ENCODE results near the gene TAGLN3. TPM values are rescaled to one million over a fixed set of nuclear protein-coding genes. Genes with fewer than 3 reads are reported as not detected.
A peak's percentile ranks its signal among the peaks of the same experiment; 100 is the strongest.

Gene TAGLN3
- total RNA-seq, 8 experiments from 2014 or later, result 0.67 to 422 (median 194) TPM; not detected in 2

- in situ Hi-C loops (cut with MboI; ENCODE audit: low pct_unique_long_range_greater_than_20kb in 2 of 9, low sequenced_read_pairs in 9 of 9, unreplicated experiment in 9 of 9), result no loop called here
- WGBS, 10 experiments, result 43 to 100% (median 89%) methylated on average over 1 to 4 of the region's 4 CpGs; no CpG with 5 or more reads in 1 of the 10 experiments
- no peak overlapping the region for H3K4me3 ChIP-seq
- H3K27ac ChIP-seq, result no peak overlapping the region
- peaks cover 37 to 40% of the 10 kb centered on the region in 2 donors for H3K4me1 ChIP-seq (replicated peaks in 1 of 2)
- ATAC-seq (replicated peaks in 6 of 8), result no peak
Observed at GRCh38 chr3:112003321-112004080, 4.8 kb downstream of the TAGLN3 start.

- H3K4me1 ChIP-seq (replicated peaks in 1 of 2), result peaks cover 37 to 40% of the 10 kb centered on the region in 2 donors
- ATAC-seq (replicated peaks in 6 of 8), result no peak
- in situ Hi-C loops (cut with MboI; ENCODE audit: low pct_unique_long_range_greater_than_20kb in 2 of 9, low sequenced_read_pairs in 9 of 9, unreplicated experiment in 9 of 9), result no loop called here
- H3K4me3 ChIP-seq, result no peak overlapping the region
- no peak overlapping the region for H3K27ac ChIP-seq
- WGBS, 10 experiments, result 43 to 100% (median 75%) methylated on average over 1 to 2 of the region's 2 CpGs
Observed at GRCh38 chr3:112004187-112004586, 5.5 kb downstream of the TAGLN3 start.

DNA sequence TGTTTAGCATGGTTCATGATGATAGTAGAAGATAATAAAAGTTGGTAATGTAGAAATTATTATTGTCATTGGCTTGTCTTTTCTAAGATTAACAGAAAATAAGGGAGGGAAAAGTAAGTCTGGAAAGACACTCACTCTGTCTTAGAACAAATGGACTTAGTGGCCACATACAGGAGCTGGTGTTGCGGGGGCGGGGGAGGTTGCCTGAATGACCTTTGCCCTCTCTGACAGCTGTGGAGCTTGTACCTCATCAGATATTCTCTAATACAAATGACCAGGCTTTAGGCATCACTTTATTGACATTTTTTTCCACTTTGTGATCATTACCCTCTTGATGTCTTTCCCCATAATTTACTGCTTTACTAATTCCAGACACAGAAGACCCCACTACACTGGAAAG is 5.9 kb downstream of the TAGLN3 start:
- no peak overlapping the region for H3K4me3 ChIP-seq
- peaks cover 37 to 40% of the 10 kb centered on the region in 2 donors for H3K4me1 ChIP-seq (replicated peaks in 1 of 2)
- 53 to 100% (median 73%) methylated on average over 1 to 2 of the region's 2 CpGs; no CpG with 5 or more reads in 4 of the 10 experiments for WGBS, 10 experiments
- ATAC-seq (replicated peaks in 6 of 8), result no peak
- no peak overlapping the region for H3K27ac ChIP-seq
- in situ Hi-C loops (cut with MboI; ENCODE audit: low pct_unique_long_range_greater_than_20kb in 2 of 9, low sequenced_read_pairs in 9 of 9, unreplicated experiment in 9 of 9), result no loop called here

DNA sequence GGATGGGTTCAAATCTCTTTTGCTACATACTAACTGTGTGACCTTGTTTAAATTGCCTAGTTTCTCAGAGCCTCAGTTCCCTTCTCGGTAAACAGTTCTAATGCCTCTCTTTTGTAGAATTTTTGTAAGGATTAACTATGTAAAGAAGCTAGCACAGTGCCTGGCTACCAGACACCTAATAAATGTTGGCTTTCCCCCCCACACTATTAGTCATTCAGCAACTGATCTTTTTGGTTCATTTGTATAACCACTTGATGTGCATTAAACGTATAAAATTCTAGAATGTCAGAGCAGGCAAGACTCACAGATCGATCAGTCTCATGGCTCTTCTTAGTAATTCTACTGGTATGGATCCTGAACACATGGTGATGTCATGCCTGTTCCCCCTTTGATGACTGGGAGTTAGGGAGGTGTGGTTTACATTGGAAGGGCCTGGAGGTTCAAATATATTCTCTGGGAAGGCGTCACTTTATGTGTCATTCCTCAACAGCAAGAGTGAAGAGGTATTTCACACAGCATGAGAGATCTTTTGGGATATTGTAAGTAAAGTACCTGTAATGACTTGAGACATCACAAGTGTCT is 6.5 kb downstream of the TAGLN3 start:
- in situ Hi-C loops (cut with MboI; ENCODE audit: low pct_unique_long_range_greater_than_20kb in 2 of 9, low sequenced_read_pairs in 9 of 9, unreplicated experiment in 9 of 9), result no loop called here
- Histone ChIP-seq H3K4me3 (no peak overlapping the region), H3K4me1 (replicated peaks in 1 of 2) (peaks cover 39 to 42% of the 10 kb centered on the region in 2 donors), H3K27ac (no peak overlapping the region)
- ATAC-seq (replicated peaks in 6 of 8), result peak in 2 of 8 experiments; percentile 3 to 41
- WGBS, 10 experiments, result 5 to 100% (median 66%) methylated on average over 1 to 4 of the region's 4 CpGs; no CpG with 5 or more reads in 3 of the 10 experiments

DNA sequence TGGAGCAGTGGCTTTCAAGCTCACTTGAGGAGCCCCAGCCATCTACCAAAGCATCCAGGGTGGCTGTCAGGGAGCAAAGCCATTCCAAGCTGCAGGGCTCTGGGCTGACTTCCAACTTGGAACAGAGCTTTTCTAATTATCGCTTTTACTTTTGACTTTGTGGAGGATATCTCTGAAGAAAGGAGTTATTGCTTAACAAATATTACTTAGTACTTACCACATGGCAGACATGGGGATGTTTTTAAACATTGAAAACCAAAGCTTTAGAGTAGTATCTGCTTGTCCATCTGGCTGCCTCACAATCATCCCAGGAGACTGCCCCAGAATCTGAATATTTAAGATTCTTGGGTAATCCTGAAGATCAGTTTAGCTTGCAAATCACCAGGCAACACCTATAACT is 8.9 kb downstream of the TAGLN3 start:
- H3K4me3 ChIP-seq, result no peak overlapping the region
- in situ Hi-C loops (cut with MboI; ENCODE audit: low pct_unique_long_range_greater_than_20kb in 2 of 9, low sequenced_read_pairs in 9 of 9, unreplicated experiment in 9 of 9), result no loop called here
- no peak overlapping the region for H3K27ac ChIP-seq
- ATAC-seq (replicated peaks in 6 of 8), result peak in 3 of 8 experiments; percentile 77 to 93 (median 90)
- peaks cover 24 to 35% of the 10 kb centered on the region in 2 donors for H3K4me1 ChIP-seq (replicated peaks in 1 of 2)
- WGBS, 10 experiments, result 0 to 100% (median 83%) methylated on average over 1 of the region's 1 CpG; no CpG with 5 or more reads in 3 of the 10 experiments

DNA sequence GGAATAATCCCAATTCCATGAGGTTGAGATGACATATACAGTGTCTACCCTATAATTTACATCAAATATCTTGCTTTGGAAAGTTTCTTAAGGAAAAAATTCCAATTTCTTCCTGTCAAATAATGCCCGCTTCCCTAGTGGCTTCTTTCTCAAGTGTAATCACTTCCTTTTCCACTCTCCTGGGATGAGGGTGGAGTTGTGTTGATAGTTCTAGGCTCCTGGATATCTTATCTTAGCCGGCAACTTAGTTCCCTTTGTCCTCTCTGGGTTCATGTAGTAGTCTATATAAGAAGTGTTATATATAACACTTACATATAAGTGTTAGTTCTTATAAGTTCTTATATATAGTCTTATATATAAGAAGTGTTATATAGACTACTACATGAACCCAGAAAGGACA is 10.9 kb downstream of the TAGLN3 start:
- Histone ChIP-seq H3K4me3 (no peak overlapping the region), H3K4me1 (replicated peaks in 1 of 2) (peaks cover 13 to 17% of the 10 kb centered on the region in 2 donors), H3K27ac (no peak overlapping the region)
- in situ Hi-C loops (cut with MboI; ENCODE audit: low pct_unique_long_range_greater_than_20kb in 2 of 9, low sequenced_read_pairs in 9 of 9, unreplicated experiment in 9 of 9), result no loop called here
- WGBS, 10 experiments, result 90 to 100% (median 96%) methylated on average over 1 to 2 of the region's 2 CpGs; no CpG with 5 or more reads in 2 of the 10 experiments
- no peak for ATAC-seq (replicated peaks in 6 of 8)

DNA sequence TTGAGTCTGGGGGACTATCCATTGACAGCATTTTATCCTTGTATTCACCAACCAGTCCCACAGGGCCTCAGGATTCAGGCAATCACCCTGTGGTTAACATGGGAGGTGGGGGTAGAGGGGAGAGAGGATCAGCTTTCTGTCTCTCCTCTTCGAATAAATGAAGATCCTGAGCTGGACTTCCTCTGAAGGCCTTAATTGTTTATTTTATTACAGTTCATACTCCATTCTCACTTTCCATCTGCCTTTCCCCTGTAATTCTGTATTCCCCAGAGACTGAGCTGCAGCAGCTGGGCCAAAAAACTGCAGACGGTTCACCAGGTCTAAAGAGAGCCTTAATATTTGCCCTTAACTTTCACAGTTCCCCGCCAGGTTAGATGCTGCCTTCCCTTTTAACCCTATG is 11.9 kb downstream of the TAGLN3 start:
- no peak overlapping the region for H3K27ac ChIP-seq
- H3K4me3 ChIP-seq, result no peak overlapping the region
- in situ Hi-C loops (cut with MboI; ENCODE audit: low pct_unique_long_range_greater_than_20kb in 2 of 9, low sequenced_read_pairs in 9 of 9, unreplicated experiment in 9 of 9), result no loop called here
- H3K4me1 ChIP-seq (replicated peaks in 1 of 2), result peaks cover 11 to 13% of the 10 kb centered on the region in 2 donors
- 20 to 100% (median 79%) methylated on average over 1 to 3 of the region's 3 CpGs; no CpG with 5 or more reads in 1 of the 10 experiments for WGBS, 10 experiments
- no peak for ATAC-seq (replicated peaks in 6 of 8)

GRCh38 chr3:112011376-112011940 is 12.7 kb downstream of the TAGLN3 start:
- WGBS, 10 experiments, result 71 to 100% (median 91%) methylated on average over 1 to 4 of the region's 6 CpGs; no CpG with 5 or more reads in 2 of the 10 experiments

DNA sequence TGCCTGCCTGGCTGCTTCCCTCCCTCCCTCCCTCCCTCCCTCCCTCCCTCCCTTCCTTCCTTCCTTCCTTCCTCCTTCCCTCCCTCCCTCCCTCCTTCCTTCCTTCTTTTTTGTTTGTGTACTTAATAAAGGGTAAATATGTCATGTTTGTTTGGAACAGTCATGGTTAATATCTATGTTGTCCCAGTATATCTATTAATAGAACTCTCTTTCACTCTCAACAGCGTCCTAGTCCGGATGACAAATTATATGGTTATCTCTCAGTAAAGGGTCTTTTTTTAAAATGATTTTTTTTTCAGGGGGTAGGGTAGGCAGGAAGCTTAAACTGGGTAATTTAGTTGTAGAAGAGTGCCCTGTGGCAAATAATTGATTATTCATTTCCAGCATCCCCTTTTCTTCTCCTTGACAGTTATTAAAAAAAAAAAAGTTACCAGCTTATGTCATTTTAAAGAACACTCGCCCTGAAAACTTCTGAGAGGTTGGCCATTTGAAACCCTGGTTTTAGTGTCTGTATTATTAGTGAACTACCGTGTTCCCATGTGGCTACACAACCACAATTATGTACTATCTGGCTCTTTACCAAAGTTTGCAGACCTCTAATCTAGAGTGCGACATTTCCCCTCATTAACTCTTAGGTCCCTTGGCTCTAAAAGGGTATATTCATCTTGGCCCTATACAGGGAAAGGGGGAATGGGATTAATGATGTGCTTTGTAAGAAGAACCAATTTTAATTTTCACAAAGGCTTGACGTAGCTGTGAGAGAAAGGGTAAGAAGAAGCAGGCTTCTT is 13.7 kb downstream of the TAGLN3 start:
- Histone ChIP-seq H3K4me3 (no peak overlapping the region), H3K27ac (no peak overlapping the region), H3K4me1 (replicated peaks in 1 of 2) (peaks cover 13 to 24% of the 10 kb centered on the region in 2 donors)
- 25 to 100% (median 89%) methylated on average over 1 to 6 of the region's 6 CpGs; no CpG with 5 or more reads in 1 of the 10 experiments for WGBS, 10 experiments
- in situ Hi-C loops (cut with MboI; ENCODE audit: low pct_unique_long_range_greater_than_20kb in 2 of 9, low sequenced_read_pairs in 9 of 9, unreplicated experiment in 9 of 9), result no loop called here
- no peak for ATAC-seq (replicated peaks in 6 of 8)

More at GRCh38 chr3:112011376-112011940, 12.7 kb downstream of the TAGLN3 start:
- peaks cover 13 to 19% of the 10 kb centered on the region in 2 donors for H3K4me1 ChIP-seq (replicated peaks in 1 of 2)
- H3K27ac ChIP-seq, result no peak overlapping the region
- H3K4me3 ChIP-seq, result no peak overlapping the region
- in situ Hi-C loops (cut with MboI; ENCODE audit: low pct_unique_long_range_greater_than_20kb in 2 of 9, low sequenced_read_pairs in 9 of 9, unreplicated experiment in 9 of 9), result no loop called here
- no peak for ATAC-seq (replicated peaks in 6 of 8)

- in situ Hi-C loops (cut with MboI; ENCODE audit: low pct_unique_long_range_greater_than_20kb in 2 of 9, low sequenced_read_pairs in 9 of 9, unreplicated experiment in 9 of 9), result no loop called here
- 5 to 61% (median 18%) methylated on average over 3 to 16 of the region's 19 CpGs; no CpG with 5 or more reads in 2 of the 10 experiments for WGBS, 10 experiments
Observed at GRCh38 chr3:112013058-112013783, 14.5 kb downstream of the TAGLN3 start.

GRCh38 chr3:112013784-112014143 is 15.0 kb downstream of the TAGLN3 start:
- peaks cover 13 to 24% of the 10 kb centered on the region in 2 donors for H3K4me1 ChIP-seq (replicated peaks in 1 of 2)
- no peak overlapping the region for H3K27ac ChIP-seq
- WGBS, 10 experiments, result 49 to 100% (median 76%) methylated on average over 1 to 5 of the region's 5 CpGs; no CpG with 5 or more reads in 2 of the 10 experiments
- in situ Hi-C loops (cut with MboI; ENCODE audit: low pct_unique_long_range_greater_than_20kb in 2 of 9, low sequenced_read_pairs in 9 of 9, unreplicated experiment in 9 of 9), result no loop called here
- ATAC-seq (replicated peaks in 6 of 8), result peak in 2 of 8 experiments; percentile 15 to 29
- H3K4me3 ChIP-seq, result no peak overlapping the region

More at GRCh38 chr3:112013058-112013783, 14.5 kb downstream of the TAGLN3 start:
- Histone ChIP-seq H3K27ac (no peak overlapping the region), H3K4me3 (no peak overlapping the region), H3K4me1 (replicated peaks in 1 of 2) (peaks cover 13 to 24% of the 10 kb centered on the region in 2 donors)
- peak; percentile 71 to 93 (median 80) for ATAC-seq (replicated peaks in 6 of 8)

- ATAC-seq (replicated peaks in 6 of 8), result no peak
- H3K4me3 ChIP-seq, result no peak overlapping the region
- in situ Hi-C loops (cut with MboI; ENCODE audit: low pct_unique_long_range_greater_than_20kb in 2 of 9, low sequenced_read_pairs in 9 of 9, unreplicated experiment in 9 of 9), result no loop called here
- peaks cover 9 to 14% of the 10 kb centered on the region in 2 donors for H3K4me1 ChIP-seq (replicated peaks in 1 of 2)
- H3K27ac ChIP-seq, result no peak overlapping the region
Observed at GRCh38 chr3:112017091-112017490, 18.4 kb downstream of the TAGLN3 start.
